Glutamatergic neuron (in vitro differentiated cells): ENCODE measurements around the gene CLEC16A. TPM values are rescaled to one million over a fixed set of nuclear protein-coding genes. Genes with fewer than 3 reads are reported as not detected.

Experiments
- DNase-seq: peaks from one replicate; pipeline ENCODE4 v3.0.0; 2022
- H3K27ac Mint-ChIP-seq: one replicate; pipeline ENCODE4 v1.8.0; 2020; ENCODE audit warnings: mild to moderate bottlenecking, mixed read lengths, inconsistent platforms; ENCODE audit not compliant: unreplicated experiment
- H3K27me3 Mint-ChIP-seq: one replicate; pipeline ENCODE4 v1.8.0; 2020; ENCODE audit warnings: mild to moderate bottlenecking, moderate library complexity, mixed read lengths, inconsistent platforms; ENCODE audit not compliant: unreplicated experiment
- H3K36me3 Mint-ChIP-seq: one replicate; pipeline ENCODE4 v1.8.0; 2020; ENCODE audit warnings: mild to moderate bottlenecking, mixed read lengths, inconsistent platforms; ENCODE audit not compliant: unreplicated experiment
- H3K4me1 Mint-ChIP-seq: one replicate; pipeline ENCODE4 v1.8.0; 2020; ENCODE audit warnings: mild to moderate bottlenecking, low read depth, mixed read lengths, inconsistent platforms; ENCODE audit not compliant: unreplicated experiment
- H3K4me3 Mint-ChIP-seq: one replicate; pipeline ENCODE4 v1.8.0; 2020; ENCODE audit warnings: mild to moderate bottlenecking, mixed read lengths, inconsistent platforms; ENCODE audit not compliant: unreplicated experiment
- H3K9me3 Mint-ChIP-seq: one replicate; pipeline ENCODE4 v1.8.0; 2020; ENCODE audit warnings: mild to moderate bottlenecking, moderate library complexity, mixed read lengths, inconsistent platforms; ENCODE audit not compliant: unreplicated experiment
- CTCF ChIP-seq: fragments of 200-600 bp; sonication (generic); IDR thresholded peaks from one replicate; pipeline ENCODE4 v1.5.0; 2021; ENCODE audit not compliant: partially characterized antibody, unreplicated experiment
- total RNA-seq: library from RNA; stranded (reverse); fragmentation: NEBNext Ultra II Directional; extraction: Animal tissue kit (Norgen Biotek cat#: 25700); gene quantifications from one replicate; pipeline ENCODE4 v1.2.1, GENCODE V29; 2021; ENCODE audit not compliant: unreplicated experiment

Gene CLEC16A
- total RNA-seq, 1 donor from 2014 or later, result 43.0 TPM

- peaks cover 39% of the 10 kb centered on the region for H3K4me1 Mint-ChIP-seq
- H3K4me3 Mint-ChIP-seq, result no peak overlapping the region
- H3K27ac Mint-ChIP-seq, result peak overlapping the region; percentile 43
- H3K27me3 Mint-ChIP-seq, result peaks cover 17% of the 10 kb centered on the region
- peaks cover 18% of the 10 kb centered on the region for H3K9me3 Mint-ChIP-seq
- peaks cover 4% of the 10 kb centered on the region for H3K36me3 Mint-ChIP-seq
- DNase-seq, result no peak
- TF ChIP-seq CTCF, result no peak
Observed at GRCh38 chr16:11057711-11058345, 113.5 kb downstream of the CLEC16A start.

- no peak for DNase-seq
- Mint-ChIP-seq H3K4me3 (no peak overlapping the region), H3K9me3 (peaks cover 12% of the 10 kb centered on the region), H3K27me3 (peaks cover 13% of the 10 kb centered on the region), H3K36me3 (no peaks in the 10 kb centered on the region), H3K27ac (no peak overlapping the region), H3K4me1 (peaks cover 43% of the 10 kb centered on the region)
- no peak for TF ChIP-seq CTCF
Observed at GRCh38 chr16:11058832-11059231, 114.5 kb downstream of the CLEC16A start.

GRCh38 chr16:11059588-11059987 lies 115.2 kb downstream of the CLEC16A start:
- peaks cover 7% of the 10 kb centered on the region for H3K27me3 Mint-ChIP-seq
- no peaks in the 10 kb centered on the region for H3K36me3 Mint-ChIP-seq
- peaks cover 6% of the 10 kb centered on the region for H3K9me3 Mint-ChIP-seq
- H3K27ac Mint-ChIP-seq, result no peak overlapping the region
- no peak for DNase-seq
- peaks cover 43% of the 10 kb centered on the region for H3K4me1 Mint-ChIP-seq
- no peak for TF ChIP-seq CTCF
- no peak overlapping the region for H3K4me3 Mint-ChIP-seq

GRCh38 chr16:11060364-11060763 lies 116.0 kb downstream of the CLEC16A start:
- Mint-ChIP-seq H3K9me3 (peaks cover 2% of the 10 kb centered on the region), H3K36me3 (no peaks in the 10 kb centered on the region), H3K27ac (no peak overlapping the region), H3K4me3 (no peak overlapping the region), H3K4me1 (peaks cover 36% of the 10 kb centered on the region), H3K27me3 (peaks cover 5% of the 10 kb centered on the region)
- no peak for TF ChIP-seq CTCF
- no peak for DNase-seq

GRCh38 chr16:11060842-11061241 lies 116.5 kb downstream of the CLEC16A start:
- Mint-ChIP-seq H3K36me3 (no peaks in the 10 kb centered on the region), H3K4me1 (peaks cover 34% of the 10 kb centered on the region), H3K27ac (no peak overlapping the region), H3K9me3 (peaks cover 2% of the 10 kb centered on the region), H3K4me3 (no peak overlapping the region), H3K27me3 (peaks cover 5% of the 10 kb centered on the region)
- no peak for DNase-seq
- TF ChIP-seq CTCF, result no peak
